Activated T-cell treated with anti-CD3 and anti-CD28 coated beads, Interleukin-2, amount 50 U/mL, for 4 hours (primary cell): Measurements from ENCODE around the gene TAGAP. TPM values are rescaled to one million over a fixed set of nuclear protein-coding genes. Genes with fewer than 3 reads are reported as not detected.
"Not testable (repeated sequence)": the region's sequence is repeated elsewhere in the genome, so short reads cannot be mapped to it uniquely, and the experiment has no call there.

ENCODE experiments used
- ATAC-seq, 2 donors: fragments of 200-7000 bp; cut with Tn5 transposase; one replicate each; pipeline ENCODE4 v1.10.0; 2021
- DNase-seq: peaks from one replicate; pipeline ENCODE4 v3.0.0-alpha.2; 2020
- H3K27me3 Mint-ChIP-seq: one replicate; pipeline ENCODE4 v1.8.0; 2021; ENCODE audit warnings: low read depth, mixed read lengths
- H3K36me3 Mint-ChIP-seq: one replicate; pipeline ENCODE4 v1.8.0; 2022; ENCODE audit warnings: mixed read lengths; ENCODE audit not compliant: insufficient read depth
- H3K4me1 Mint-ChIP-seq: one replicate; pipeline ENCODE4 v1.8.0; 2021; ENCODE audit warnings: low read depth, mixed read lengths
- H3K4me3 Mint-ChIP-seq: one replicate; pipeline ENCODE4 v1.8.0; 2021; ENCODE audit warnings: mild to moderate bottlenecking, moderate library complexity, mixed read lengths
- H3K9me3 Mint-ChIP-seq: one replicate; pipeline ENCODE4 v1.8.0; 2021; ENCODE audit warnings: mixed read lengths
- total RNA-seq, 3 donors: library from RNA; stranded (reverse); gene quantifications; one replicate each; pipeline ENCODE4 v1.2.1, GENCODE V29; 2021

The TAGAP gene
- total RNA-seq, 3 donors from 2014 or later: 120 to 132 (median 130) TPM

GRCh38 chr6:158999666-159000403 is 45.0 kb downstream of the TAGAP start, which contains the start of gene RSPH3:
Gene RSPH3 (minus strand): TSS chr6:159000202. CDS start chr6:158999550, 652 bp downstream.
- peaks cover 6% of the 10 kb centered on the region for H3K36me3 Mint-ChIP-seq
- H3K4me3 Mint-ChIP-seq: peak within 1 kb of the TSS; percentile 95
- ATAC-seq (peak; percentile 85 to 91), DNase-seq (peak; percentile 89)
- no peaks in the 10 kb centered on the region for H3K27me3 Mint-ChIP-seq
- H3K9me3 Mint-ChIP-seq: no peaks in the 10 kb centered on the region
- peaks cover 33% of the 10 kb centered on the region for H3K4me1 Mint-ChIP-seq

DNA sequence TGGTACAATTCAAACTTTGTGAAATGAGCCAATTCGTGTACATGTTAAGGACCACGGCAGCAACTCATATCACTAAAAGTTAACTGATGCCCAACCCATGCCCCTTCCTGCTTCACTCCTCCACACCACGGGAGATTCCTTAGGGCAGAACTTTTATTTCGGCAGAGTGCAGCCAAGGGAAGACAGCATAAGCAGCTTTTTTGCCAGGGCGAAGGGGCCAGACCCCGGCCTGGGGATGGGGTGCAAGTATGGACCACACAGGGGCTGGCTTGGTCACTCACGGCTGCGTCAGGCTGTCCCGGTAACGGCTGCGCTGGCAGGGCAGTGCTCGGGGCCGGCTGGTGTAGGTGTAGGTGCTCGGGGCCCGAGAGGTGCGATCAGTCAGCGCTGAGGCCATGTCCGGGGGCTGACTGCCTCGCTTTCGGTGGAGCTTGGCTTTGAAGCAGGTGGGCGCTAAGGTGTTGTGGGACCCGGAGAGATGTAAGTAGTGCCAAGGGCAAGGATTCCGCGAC is 45.6 kb downstream of the TAGAP start:
- H3K36me3 Mint-ChIP-seq: peaks cover 6% of the 10 kb centered on the region
- no peaks in the 10 kb centered on the region for H3K9me3 Mint-ChIP-seq
- no peak for DNase-seq
- H3K27me3 Mint-ChIP-seq: no peaks in the 10 kb centered on the region
- peak overlapping the region; percentile 95 for H3K4me3 Mint-ChIP-seq
- peak; percentile 12 to 22 for ATAC-seq
- H3K4me1 Mint-ChIP-seq: peaks cover 34% of the 10 kb centered on the region

DNA sequence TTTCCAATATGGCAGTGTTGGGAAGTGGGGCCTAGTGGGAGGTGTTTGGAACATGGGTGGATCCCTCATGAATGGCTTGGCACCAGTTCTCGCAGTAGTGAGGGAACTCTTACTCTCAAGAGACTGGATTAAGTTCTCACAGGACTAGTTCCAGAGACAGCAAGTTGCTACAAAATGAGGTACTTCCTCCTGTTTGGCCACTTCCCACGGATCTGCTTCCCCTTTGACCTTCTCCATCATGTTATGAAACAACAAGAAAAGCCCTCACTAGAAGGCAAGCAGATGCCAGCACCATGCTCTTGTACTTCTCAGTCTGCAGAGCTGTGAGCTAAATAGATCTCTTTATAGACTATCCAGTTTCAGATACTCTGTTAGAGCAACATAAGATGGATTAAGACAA is 47.9 kb downstream of the TAGAP start:
- no peak for DNase-seq
- Mint-ChIP-seq H3K9me3 (no peaks in the 10 kb centered on the region), H3K4me1 (peaks cover 31% of the 10 kb centered on the region), H3K27me3 (no peaks in the 10 kb centered on the region), H3K4me3 (no peak overlapping the region), H3K36me3 (peaks cover 1% of the 10 kb centered on the region)
- no peak for ATAC-seq

DNA sequence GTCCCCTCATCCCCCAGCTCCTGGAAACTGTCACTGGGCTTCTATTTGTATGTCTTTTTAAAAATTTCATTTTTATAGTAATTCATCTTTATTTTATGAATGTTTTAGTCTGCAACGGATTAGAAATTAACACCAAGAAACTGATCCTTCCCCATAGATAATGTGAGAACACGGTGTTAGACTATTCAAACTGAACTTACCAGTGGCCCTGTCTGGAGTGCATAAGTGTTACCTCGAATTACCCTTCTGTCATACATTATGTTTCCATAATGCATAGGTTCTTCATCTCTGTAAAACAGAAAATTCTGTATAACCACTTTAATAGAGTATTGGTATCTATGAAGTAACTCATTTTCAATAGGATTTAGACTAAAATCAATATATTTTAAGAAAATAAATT is 51.2 kb downstream of the TAGAP start:
- Mint-ChIP-seq H3K4me3 (no peak overlapping the region), H3K9me3 (peaks cover 2% of the 10 kb centered on the region), H3K4me1 (peaks cover 25% of the 10 kb centered on the region), H3K36me3 (peaks cover 2% of the 10 kb centered on the region), H3K27me3 (no peaks in the 10 kb centered on the region)
- DNase-seq (no peak), ATAC-seq (no peak)

GRCh38 chr6:158991017-158991723 is 53.6 kb downstream of the TAGAP start:
- ATAC-seq: peak; percentile 19 to 49
- Mint-ChIP-seq H3K27me3 (no peaks in the 10 kb centered on the region), H3K4me1 (peaks cover 27% of the 10 kb centered on the region), H3K9me3 (peaks cover 12% of the 10 kb centered on the region), H3K36me3 (peaks cover 7% of the 10 kb centered on the region), H3K4me3 (no peak overlapping the region)
- DNase-seq: no peak

- ATAC-seq, H3K4me3 Mint-ChIP-seq, H3K27me3 Mint-ChIP-seq, DNase-seq: not testable (repeated sequence)
- H3K4me1 Mint-ChIP-seq: peaks cover 15% of the 10 kb centered on the region
- H3K36me3 Mint-ChIP-seq: peaks cover 11% of the 10 kb centered on the region
- H3K9me3 Mint-ChIP-seq: peaks cover 12% of the 10 kb centered on the region
Observed at GRCh38 chr6:158989711-158990110, 55.1 kb downstream of the TAGAP start.

GRCh38 chr6:158988477-158988876 is 56.3 kb downstream of the TAGAP start:
- no peaks in the 10 kb centered on the region for H3K27me3 Mint-ChIP-seq
- peaks cover 9% of the 10 kb centered on the region for H3K36me3 Mint-ChIP-seq

GRCh38 chr6:158987657-158988056 is 57.1 kb downstream of the TAGAP start:
- peaks cover 15% of the 10 kb centered on the region for H3K4me1 Mint-ChIP-seq
- no peak for DNase-seq
- H3K36me3 Mint-ChIP-seq: peaks cover 9% of the 10 kb centered on the region
- no peak overlapping the region for H3K4me3 Mint-ChIP-seq
- no peaks in the 10 kb centered on the region for H3K27me3 Mint-ChIP-seq
- ATAC-seq: peak; percentile 46 to 55
- H3K9me3 Mint-ChIP-seq: peaks cover 12% of the 10 kb centered on the region

More at GRCh38 chr6:158988477-158988876, 56.3 kb downstream of the TAGAP start:
- no peak overlapping the region for H3K4me3 Mint-ChIP-seq
- no peak for DNase-seq
- H3K9me3 Mint-ChIP-seq: peaks cover 12% of the 10 kb centered on the region
- ATAC-seq: no peak
- peaks cover 15% of the 10 kb centered on the region for H3K4me1 Mint-ChIP-seq

Other genes with a start within 250 kb of the TAGAP start
- 100 to 1,000 TPM; 315 to 327 (median 324) TPM for gene EZR, start 225.6 kb downstream of the TAGAP start, total RNA-seq
- gene RSPH3, start 44.8 kb downstream of the TAGAP start, total RNA-seq: 1 to 10 TPM; 1.6 to 2.1 (median 1.7) TPM
- gene FNDC1, start 124.4 kb upstream of the TAGAP start, total RNA-seq: under 1 TPM in 1 of 3 donors, not detected in 2; 0.03 TPM